Brain pericyte (primary cell): ENCODE measurements around the gene CENPX.

Experiments
- DNase-seq: peaks from one replicate; pipeline ENCODE4 v3.0.0-alpha.2; 2012; ENCODE audit warnings: low read depth, low spot score

The CENPX gene

DNA sequence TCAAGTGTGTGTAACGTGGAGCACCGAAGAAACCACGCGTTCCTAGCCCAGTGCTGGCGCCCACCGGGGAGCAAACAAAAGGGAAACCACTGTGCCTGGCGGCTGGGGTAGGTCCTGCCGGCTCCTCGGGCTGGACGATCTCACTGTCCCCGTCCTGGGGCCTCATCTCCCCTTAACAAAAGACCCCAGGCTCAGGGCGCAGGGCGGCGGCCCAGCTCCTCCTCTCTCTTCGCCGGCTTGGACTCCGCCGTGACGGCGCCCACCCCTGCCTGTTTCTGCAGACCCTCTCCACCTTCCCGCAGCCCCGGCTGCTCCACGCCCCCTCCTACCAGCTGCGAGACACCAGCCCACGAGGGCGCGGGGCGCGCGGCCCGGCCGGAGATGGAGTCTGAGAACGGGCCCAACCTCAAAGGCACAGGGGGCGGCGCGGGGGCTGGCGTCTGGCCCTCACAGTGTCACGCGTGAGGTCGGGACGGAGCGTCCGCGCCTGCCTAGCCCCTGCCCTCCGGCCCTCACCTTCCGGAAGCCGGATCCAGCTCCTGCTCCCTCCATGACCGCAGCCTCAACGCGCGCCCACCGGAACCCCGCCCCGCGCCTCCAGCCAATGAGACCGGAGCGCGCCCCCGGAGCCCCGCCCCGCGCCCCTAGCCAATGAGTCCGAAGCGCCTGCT lies at the start of gene CENPX:
TSS of gene CENPX (minus strand) at position 569 of the 671 bp plus-strand sequence. CDS start at position 552, 17 bp downstream.
- DNase-seq: no peak

DNA sequence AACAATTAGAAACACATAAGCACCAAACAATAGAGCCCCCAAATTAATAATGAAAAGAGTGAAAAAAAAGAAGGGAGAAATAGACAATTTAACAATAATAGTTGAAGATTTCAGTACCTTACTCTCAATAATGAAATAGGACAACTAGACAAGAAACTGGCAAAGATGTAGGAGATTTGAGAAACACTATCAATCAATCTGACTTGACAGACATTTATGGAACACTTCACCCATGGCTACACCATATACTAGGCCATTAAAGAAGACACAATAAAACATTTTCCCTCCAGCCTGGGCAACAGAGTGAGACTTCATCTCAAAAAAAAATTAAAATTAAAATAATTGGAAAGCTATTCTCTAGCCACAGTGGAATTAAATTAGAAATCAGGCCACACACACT lies 47.9 kb upstream of the CENPX start:
- DNase-seq: no peak

DNA sequence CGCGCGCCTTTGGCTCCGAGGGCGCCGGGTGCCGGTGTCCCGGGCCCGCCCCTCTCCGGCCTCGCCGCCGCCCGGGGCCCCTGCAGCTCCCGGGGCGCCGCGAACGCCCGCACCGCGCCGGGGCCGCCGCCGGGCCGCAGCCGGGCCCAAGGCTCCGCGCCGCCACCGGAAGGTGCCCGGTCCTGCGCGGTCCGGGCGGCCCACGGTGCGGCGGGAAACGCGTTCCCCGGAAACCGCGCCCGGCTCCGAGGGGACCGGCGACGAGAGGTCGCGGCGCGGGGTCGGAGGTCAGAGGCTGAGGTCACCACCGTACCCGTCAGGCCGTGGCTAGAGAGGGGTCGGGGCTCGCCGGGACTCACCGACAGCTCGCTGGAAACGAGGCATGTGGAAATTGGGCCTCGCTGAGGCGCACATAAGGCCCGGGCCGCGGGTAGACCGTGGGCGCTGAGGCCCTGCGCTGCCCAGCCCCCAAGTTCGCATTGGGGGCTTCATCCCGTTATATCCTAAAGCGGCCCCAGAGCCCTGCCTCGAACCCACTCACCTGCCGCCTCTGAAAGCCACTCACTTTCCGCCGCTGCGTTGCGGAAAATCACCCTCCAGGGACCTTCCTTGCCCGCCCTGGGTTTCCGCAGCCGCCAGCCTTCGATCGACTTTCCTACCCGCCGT lies 43.1 kb upstream of the CENPX start, which contains the start of gene DUS1L:
TSS of gene DUS1L (minus strand) at position 167 of the 666 bp plus-strand sequence. CDS start 745 bp downstream, outside the sequence.
- DNase-seq: peak; percentile 42

DNA sequence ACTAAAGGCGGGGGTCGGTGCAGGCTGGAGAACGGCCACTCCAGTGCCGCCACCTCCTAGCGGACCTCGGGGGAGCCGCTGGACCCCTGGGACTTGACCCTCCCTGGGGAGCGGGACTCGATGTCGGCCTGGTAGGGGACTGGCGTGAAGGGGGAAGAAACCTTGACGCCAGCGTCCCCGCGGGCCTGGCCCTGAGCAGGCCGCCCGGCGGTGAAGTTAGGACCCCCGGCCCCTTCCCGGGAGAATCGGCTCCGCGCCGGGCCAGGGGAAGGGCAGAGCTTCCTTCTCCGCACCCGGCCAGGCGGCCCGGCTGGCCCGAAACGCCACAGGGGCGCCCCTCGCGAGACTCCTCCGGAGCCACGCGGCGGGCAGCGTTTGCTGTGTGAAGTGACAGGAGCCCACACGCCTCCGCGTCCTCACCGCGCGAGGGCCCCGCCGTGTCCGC lies 42.5 kb upstream of the CENPX start:
- DNase-seq: no peak

DNA sequence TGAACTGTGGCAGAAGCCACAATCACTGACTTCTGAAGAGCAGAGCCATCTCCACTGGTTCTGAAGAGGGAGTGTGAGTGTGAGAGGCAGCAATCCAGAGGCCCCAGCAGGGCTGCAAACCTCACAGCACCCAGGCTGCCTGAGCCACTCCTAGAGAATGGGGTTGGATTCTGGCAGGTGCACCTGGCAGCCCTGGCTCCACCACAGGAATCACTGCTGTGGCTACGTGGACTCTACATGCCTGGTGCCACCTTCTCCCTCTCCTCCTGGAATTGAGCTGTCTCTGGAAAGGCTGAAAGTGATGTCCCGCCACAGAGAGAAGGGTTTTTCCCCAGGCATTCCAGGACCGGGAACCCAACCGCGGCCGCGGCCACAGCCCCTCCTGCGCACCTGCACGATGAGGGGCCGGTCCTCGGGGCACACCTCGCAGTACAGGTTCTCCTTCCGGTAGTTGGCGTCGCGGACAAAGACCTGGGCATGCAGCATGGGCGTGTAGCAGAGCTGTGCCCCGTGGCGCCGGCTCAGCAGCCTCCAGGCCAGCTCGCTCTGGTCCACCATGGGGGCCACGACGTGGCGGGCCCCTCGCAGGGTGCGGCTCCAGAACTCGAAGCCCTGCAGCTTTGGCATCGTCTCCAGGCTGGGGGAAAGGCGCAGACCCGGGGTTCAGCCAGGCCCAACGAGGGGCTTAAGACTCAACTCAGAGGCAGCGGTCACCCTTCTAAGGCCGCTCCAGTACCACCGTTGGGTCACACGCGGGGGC lies 41.9 kb upstream of the CENPX start:
- no peak for DNase-seq

DNA sequence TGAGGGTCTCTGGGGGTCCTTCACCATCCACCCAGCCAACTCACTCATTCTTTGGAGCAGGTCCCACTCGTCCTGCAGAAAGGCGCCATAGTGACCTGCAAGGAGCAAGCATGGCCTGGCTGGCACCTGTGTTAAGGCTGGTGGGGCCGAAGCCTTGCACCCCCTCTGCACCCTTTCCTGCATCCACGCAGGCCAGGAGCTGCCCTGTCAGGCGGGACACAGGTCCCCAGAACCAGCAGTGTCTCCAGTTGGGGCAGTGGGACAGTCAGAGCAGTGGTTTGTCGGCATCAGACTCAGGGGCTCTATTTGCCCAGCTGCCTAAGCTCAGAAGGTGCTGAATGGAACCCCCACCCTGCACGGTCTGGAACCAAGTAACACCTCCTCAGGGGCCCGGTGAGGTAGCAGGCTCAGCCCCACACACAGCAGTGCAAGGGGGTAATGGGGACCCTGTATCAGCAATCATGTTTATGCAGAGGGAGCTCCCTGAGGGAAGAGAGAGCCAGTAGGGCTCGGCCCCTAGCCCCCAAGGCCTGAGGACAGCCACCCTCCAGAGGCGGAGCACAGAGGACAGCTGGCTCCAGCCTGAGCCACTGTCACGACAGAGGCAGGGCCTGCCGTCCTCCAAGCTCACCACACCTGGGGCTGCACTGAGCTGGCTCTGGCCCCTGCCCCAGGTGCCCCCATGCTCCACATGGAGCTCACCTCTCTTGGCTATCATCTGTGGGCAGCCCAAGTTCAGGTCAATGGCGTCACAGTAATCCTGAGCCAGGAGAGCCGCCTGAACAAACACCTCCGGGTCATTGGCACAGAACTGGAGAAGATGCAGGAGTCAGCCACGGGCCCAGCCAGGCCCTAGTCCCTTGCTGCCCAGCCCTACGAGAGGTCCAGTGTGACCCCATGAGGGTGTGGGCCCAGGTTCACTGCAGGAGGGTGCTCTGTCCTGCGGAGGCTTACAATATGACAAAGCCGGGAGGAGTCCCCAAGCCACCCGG lies 41.0 kb upstream of the CENPX start:
- DNase-seq: no peak

DNA sequence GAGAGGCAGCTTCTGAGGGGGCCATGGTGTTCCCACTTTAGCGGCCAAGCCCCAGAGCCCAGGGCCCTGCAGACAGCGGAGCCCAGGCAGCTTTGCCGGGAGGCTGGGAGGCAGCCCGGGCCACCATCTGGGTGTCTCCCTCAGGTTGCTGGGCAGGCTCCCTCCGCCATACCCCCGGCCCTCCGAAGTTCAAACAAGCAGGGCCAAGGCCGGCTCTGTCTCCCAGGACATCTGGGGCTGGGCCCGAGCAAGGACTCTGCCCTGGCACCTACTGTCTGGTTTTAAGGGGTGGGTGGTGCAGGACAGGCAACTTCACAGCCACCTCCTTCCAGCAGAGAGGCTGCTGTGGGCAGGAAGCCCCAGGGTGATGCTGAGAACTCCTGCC lies 40.3 kb upstream of the CENPX start:
- no peak for DNase-seq

DNA sequence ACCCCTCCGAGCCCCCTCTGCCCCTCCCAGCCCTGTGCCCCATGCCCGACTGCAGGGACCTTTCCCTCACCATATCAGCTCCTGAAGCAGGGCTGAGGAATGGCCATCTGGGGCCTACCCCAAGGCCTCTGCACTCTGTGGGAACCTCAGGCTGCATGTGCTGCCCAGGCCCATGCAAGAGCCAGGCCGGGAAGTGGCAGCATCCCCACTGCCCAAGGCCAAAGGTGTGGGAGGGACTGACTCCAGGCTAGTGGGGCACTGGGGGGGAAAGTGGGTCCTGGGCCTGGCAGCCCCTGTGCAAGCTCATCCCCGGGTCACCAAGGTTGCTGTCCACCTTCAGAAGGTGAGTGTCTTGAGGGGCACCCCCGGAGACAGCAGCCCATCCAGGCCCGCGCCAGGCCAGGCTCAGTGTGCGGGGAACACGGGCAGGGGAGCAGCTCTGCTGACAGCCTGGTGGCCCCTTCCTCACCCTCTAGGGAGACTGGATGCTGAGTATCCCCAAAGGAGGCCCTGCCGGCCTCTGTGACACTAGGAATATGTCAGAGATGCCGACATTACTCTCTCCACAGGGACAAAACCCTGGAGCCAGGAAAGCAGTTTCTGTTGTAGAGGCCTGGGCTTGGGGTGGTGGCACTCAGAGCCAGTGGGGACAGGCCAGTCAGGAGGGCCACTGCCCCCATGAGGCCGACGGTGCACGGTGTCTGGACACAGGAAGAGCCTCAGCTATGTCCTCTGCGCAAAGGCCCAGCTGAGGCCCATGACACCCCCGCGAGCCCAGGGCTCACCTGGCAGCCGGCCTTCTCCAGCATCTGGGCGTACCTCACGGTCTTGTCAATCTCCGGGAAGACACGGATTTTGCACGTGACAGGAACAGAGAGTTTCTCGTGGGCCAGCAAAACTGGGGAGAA lies 39.7 kb upstream of the CENPX start:
- DNase-seq: no peak

DNA sequence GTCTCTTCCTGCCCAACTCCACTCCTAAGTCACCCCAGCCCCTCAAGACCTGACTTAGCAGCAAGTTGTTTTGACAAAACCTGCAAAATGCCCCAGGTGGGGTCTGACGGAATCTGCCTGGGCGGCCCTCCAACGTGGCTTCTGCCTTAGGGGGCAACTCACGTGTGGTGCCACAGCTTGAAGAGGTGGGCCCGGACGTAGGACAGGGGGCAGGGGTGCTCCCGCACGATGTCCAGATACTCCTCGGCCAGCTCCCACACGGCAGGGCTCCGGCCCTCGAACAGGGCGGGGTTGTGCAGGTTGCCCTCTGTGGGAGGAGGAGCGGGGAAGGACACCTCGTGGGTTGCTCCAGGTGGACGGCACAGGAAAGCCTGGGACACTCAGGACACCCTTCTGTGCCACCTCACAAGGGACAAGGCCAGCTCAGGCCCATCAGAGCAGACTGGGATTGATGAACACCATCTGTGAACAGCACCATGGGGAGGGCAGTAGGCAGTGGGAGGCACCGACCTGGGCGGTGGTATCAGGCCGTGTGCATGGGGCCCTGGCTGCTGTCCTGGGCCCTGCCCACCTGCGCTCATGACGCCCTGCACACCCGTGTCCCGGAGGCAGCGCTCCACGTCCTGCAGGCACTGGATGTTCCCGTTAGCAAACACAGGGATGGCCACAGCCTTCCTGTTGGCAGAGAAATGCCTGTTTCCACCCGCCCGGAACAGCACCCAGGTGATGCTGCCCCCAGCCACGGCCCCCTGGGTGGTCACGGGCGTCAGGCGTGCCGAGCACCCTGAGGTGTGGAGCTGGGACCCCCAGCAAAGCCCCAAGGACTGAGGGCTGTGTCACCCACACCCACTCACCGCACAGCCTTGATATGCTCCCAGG lies 38.6 kb upstream of the CENPX start:
- DNase-seq: no peak

DNA sequence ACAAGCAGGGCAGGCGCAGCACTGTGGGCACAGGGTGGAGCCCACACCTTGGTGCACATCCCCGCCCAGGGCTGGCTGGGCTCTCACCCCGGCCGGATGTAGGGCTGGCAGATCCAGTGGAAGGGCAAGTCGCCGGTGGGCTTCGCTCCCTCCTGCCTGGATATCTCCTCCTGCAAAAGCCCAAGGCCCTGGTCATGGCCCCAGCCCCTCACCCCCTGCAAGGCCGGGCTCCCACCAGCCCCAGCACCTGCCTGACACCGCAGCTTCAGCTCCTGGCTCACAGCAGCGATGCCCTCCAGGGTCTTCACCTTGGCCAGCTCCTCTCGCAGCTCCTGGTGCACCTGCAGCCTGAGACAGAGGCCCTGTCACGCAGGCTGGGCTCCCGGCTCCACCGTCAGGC lies 37.9 kb upstream of the CENPX start:
- no peak for DNase-seq

DNA sequence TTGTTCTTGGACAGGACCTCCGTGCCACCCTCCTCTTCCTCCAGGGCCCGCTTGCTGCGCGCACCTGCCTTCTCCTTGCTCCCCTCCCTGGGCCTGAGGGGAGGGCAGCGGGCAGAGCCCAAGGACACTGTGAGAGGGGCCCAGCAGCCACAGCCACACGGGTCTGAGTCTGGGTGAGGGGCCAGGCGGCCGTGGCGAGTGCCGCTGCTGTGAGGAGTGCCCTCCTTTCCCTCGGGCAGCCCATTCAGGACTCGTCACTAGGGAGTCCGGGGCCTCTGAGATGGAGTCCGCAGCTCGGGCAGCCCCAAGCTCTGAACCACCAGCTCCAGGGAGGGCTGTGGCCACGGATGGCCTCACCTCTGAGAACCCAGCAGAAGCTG lies 37.3 kb upstream of the CENPX start:
- no peak for DNase-seq

DNA sequence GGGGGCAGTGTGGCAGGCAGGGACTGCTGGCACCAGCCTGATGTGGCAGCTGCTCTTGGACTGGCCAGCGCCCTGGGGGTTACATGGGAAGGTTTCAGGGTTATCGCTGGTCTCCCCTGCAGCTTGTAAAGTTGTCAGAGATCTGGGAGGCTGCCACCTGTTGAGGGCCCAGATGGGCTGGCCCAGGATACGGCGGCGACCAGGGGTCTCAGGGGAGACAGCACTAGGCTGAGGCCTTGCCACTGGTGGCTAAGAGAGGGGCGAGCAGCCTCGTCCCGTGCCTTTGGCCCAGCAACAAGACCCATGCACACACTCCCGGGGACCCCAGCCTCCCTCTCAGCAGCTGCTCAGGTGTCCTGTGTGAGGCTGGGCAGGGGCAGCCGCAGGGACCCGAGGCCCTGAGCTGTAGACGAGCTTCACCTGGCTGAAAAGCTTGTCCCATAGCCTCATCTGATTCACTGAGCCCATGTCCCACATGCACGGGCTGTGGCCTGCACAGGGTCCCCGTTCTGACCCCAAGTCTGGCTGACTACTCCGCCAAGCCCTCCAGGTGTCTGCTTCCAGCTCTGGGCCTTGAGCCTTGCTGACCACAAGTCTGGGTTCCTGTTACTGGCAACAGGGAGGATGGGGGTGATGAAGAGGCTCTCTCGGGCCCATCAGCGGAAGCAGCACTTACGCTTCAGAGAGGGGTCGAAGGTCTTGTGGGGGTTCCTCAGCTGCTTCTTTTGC lies 36.8 kb upstream of the CENPX start:
- DNase-seq: no peak

DNA sequence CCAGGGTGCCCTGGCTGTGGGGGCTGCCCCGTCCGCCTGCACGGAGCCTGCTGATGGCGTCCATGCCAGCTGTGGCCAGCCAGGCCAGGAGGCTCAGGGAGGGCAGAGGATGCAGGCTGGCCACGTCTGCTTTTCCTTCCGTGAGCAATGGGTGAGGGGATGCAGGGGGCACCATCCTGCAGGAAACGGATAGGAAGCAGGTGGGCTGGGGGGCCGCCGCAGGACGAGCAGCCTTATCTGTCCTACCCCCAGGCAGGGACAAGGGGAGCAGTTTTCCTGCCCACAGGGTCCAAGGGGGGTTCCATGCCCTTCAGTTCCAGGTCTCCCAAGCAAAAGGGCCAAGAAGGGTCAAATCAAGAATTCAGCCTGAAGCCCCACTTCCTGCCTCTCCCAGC lies 36.2 kb upstream of the CENPX start:
- DNase-seq: no peak

DNA sequence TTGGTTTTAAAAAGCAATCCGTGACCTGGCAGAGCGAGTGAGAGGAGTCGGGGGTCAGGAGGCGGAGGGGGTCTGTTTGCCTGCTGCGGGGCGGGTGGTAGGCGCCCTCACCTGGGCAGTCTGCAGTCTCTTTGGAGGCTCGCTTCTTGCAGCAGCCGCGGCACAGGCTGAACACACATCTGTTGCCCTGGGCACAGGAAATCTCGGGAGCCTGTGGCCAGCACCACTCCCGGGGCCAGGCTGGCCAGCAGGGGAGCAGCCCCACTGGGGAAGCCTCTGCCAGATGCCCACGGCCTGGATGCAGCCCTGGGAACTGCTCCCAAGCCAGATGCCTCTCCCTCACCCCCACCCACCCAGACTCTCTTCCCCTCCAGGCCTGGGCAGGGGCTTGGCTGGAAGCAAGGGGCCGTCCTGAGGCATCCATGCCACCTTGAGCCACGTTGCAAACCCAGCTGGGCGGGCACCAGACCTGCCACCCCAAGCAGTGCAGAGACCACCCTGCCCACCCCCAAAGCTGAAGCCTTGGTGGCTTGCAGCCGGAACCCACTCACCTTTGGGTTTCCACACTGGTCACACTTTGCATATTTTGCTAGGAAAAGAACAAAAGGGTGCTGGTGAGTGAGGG lies 35.7 kb upstream of the CENPX start:
- DNase-seq: no peak

DNA sequence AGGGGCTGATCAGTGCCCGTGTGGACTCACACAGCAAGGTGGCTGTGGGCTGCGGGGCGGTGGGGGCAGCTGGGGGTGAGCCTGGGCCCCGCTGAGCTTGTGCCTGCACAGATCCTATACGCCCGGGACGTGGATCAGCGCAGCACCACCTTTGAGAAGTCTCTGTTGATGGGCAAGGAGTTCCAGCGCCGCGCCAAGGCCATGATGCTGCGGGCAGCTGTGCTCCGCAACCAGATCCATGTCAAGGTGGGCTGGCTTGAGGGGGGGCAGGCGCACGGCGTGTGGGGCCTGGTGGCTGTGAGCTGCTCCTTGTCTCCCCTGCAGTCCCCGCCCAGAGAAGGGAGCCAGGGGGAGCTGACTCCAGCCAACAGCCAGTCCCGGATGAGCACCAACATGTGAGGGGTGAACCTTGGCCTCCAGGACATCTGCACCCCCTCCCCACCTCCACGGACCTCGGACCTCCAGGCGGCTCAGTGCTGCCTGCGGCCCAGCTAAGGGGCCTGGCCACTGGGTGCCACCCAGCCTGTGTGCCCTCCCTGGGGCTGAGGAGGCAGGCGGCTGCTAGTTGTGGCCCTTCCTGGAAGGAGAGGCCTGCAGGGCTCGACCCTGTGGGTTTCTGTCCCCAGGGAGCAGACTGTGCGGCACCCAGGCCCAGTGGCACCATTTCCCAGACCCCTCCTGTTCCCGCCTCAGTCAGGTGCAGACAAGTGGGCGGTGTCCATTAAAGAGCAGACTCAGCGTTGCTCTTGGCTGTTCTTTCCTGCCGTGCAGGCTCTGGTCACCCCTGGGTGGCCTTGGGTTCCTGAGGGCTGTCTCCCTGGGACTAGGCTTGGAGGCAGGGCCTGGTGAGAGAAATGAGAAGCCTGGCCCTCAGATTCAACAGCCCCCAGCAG lies 34.3 kb upstream of the CENPX start:
- DNase-seq: no peak

DNA sequence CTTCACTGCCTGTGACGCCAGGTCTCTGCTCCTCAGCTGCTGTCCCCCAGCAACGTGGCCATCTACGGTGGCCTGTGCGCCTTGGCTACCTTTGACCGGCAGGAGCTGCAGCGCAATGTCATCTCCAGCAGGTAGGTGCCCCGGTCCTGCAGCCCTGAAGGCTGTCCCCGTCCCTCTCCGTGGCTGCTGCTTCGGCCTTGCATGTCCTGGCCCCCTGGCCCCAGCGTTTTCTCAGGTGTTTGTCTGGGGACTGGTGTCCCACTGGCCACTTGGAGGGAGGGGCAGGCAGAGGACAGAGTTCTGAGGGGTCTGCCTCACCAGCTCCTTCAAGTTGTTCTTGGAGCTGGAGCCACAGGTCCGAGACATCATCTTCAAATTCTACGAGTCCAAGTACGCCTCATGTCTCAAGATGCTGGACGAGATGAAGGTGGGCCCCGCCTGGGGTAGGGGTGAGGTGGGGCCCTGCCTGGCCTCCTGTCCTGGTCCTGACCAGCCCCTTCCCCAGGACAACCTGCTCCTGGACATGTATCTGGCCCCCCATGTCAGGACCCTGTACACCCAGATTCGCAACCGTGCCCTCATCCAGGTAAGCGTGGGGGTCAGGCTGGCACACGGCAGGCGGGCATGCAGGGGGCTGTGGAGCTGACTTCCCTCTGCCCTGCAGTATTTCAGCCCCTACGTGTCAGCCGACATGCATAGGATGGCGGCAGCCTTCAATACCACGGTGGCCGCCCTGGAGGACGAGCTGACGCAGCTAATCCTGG lies 33.5 kb upstream of the CENPX start:
- no peak for DNase-seq
